ENCODE data around the gene ARHGEF7. TPM values are rescaled to one million over a fixed set of nuclear protein-coding genes. Genes with fewer than 3 reads are reported as not detected.

Gene ARHGEF7
- total RNA-seq, 4 donors from 2014 or later = 79.2 to 173 (median 114) TPM

DNA sequence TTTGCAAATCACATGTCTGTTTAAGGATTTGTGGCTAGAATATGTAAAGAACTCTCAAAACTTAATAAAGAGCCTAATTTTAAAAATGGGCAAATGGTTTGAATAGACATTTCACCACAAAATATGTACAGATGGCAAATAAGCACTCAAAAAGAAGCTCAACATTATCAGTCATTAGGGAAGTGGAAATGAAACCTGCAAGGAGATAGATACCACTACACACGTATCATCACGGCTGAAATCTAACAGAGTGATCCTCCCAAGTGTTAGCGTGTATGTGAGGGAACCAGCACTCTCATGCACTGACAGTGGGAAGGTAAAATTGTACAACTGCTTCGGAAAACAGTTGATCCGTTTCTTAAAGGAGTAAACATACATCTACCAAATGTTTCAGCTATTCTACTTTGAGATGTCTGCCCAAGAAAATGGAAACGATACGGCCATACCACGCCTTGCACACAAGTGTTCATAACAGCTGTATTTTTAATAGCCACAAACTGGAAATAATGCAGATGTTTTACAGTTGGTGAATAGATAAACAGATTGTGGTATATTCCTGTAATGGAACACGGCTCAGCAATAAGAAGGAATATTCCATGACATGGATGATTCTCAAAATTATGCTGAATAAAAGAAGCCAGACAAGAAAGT lies 14.5 kb downstream of the ARHGEF7 start:
- TF ChIP-seq, protein P1, sequence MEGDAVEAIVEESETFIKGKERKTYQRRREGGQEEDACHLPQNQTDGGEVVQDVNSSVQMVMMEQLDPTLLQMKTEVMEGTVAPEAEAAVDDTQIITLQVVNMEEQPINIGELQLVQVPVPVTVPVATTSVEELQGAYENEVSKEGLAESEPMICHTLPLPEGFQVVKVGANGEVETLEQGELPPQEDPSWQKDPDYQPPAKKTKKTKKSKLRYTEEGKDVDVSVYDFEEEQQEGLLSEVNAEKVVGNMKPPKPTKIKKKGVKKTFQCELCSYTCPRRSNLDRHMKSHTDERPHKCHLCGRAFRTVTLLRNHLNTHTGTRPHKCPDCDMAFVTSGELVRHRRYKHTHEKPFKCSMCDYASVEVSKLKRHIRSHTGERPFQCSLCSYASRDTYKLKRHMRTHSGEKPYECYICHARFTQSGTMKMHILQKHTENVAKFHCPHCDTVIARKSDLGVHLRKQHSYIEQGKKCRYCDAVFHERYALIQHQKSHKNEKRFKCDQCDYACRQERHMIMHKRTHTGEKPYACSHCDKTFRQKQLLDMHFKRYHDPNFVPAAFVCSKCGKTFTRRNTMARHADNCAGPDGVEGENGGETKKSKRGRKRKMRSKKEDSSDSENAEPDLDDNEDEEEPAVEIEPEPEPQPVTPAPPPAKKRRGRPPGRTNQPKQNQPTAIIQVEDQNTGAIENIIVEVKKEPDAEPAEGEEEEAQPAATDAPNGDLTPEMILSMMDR (IDR thresholded peaks at IDR 0.05; ENCODE audit: low read depth) = no peak

GRCh38 chr13:111130116-111130508 lies 15.0 kb downstream of the ARHGEF7 start:
- TF ChIP-seq, protein P1 (IDR thresholded peaks at IDR 0.05; ENCODE audit: low read depth) = no peak

GRCh38 chr13:111131048-111131447 lies 15.9 kb downstream of the ARHGEF7 start:
- TF ChIP-seq, protein P1 (IDR thresholded peaks at IDR 0.05; ENCODE audit: low read depth) = no peak

- TF ChIP-seq, protein P1 (IDR thresholded peaks at IDR 0.05; ENCODE audit: low read depth) = no peak
Observed at GRCh38 chr13:111131611-111132010, 16.5 kb downstream of the ARHGEF7 start.

DNA sequence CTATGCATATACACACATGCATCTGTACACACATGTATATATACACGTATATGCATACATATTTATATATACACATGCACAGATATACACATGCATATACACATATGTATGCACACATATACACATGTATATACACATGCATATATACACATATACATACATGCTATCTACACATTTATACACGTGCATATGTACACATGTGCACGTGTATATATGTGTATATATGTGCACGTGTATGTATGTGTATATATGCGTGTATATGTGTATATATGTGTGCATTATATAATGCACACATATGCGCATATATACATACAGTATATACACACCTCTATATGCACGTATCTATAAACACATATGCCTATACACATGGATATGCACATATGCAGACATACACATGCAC lies 17.8 kb downstream of the ARHGEF7 start:
- TF ChIP-seq, protein P1 (IDR thresholded peaks at IDR 0.05; ENCODE audit: low read depth) = no peak

GRCh38 chr13:111139452-111139851 lies 24.3 kb downstream of the ARHGEF7 start:
- TF ChIP-seq, protein P1 (IDR thresholded peaks at IDR 0.05; ENCODE audit: low read depth) = no peak

GRCh38 chr13:111139873-111140561 lies 24.9 kb downstream of the ARHGEF7 start:
- TF ChIP-seq, protein P1 (IDR thresholded peaks at IDR 0.05; ENCODE audit: low read depth) = no peak

Data from subcutaneous adipose tissue (tissue), 4 donors.